WERI-Rb-1 (cell line): Measurements from ENCODE around the gene MAP3K14.

Source experiments
- DNase-seq: peaks from one replicate; pipeline ENCODE4 v3.0.0-alpha.2; 2020
- H3K27ac ChIP-seq: fragments of 250-450 bp; sonication (Bioruptor Pico); 2 replicates; pipeline ENCODE4 v1.5.1; 2020; ENCODE audit warnings: mild to moderate bottlenecking, moderate library complexity
- H3K27me3 ChIP-seq: fragments of 250-450 bp; sonication (Bioruptor Pico); 2 replicates; pipeline ENCODE4 v1.5.1; 2021; ENCODE audit warnings: mild to moderate bottlenecking, low read depth, moderate library complexity; ENCODE audit not compliant: insufficient read depth, severe bottlenecking
- H3K36me3 ChIP-seq: fragments of 250-450 bp; sonication (Bioruptor Pico); 2 replicates; pipeline ENCODE4 v1.5.1; 2020; ENCODE audit warnings: mild to moderate bottlenecking, moderate library complexity
- H3K4me3 ChIP-seq: 2 replicates; pipeline ENCODE4 v1.5.1; 2011; ENCODE audit warnings: low read depth, mild to moderate bottlenecking, control low read depth, low read length
- H3K9me3 ChIP-seq: fragments of 250-450 bp; sonication (Bioruptor Pico); 2 replicates; pipeline ENCODE4 v1.5.1; 2021; ENCODE audit warnings: mild to moderate bottlenecking, moderate library complexity; ENCODE audit not compliant: severe bottlenecking
- TF ChIP-seq, protein P1 (sequence below): IDR thresholded peaks from 2 replicates; pipeline ENCODE4 v1.5.1; 2011; ENCODE audit warnings: low read depth, mild to moderate bottlenecking, control low read depth, inconsistent platforms, low read length

MAP3K14 gene

DNA sequence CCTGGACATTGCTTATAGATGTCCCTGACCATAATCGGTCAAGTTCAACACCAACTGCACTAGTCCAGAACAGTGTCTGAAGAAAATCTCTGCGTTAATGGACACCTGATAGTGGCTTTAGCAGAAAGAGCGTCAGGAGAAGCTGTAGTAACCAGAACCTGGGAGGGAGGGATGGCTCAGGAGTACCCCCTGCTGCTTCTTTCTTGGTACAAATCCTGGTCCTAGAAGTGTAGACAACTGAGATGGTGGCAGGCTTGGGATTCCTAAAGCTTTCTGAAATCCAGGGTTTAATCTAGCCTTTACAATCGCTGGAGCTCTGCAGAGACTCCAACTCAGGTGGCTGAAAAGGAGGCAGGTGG is 5.4 kb downstream of the MAP3K14 start:
- peak; percentile 54 for DNase-seq
- H3K4me3 ChIP-seq, result no peak overlapping the region
- H3K9me3 ChIP-seq, result no peaks in the 10 kb centered on the region
- no peaks in the 10 kb centered on the region for H3K27me3 ChIP-seq
- H3K36me3 ChIP-seq, result peaks cover 21% of the 10 kb centered on the region
- TF ChIP-seq, protein P1, sequence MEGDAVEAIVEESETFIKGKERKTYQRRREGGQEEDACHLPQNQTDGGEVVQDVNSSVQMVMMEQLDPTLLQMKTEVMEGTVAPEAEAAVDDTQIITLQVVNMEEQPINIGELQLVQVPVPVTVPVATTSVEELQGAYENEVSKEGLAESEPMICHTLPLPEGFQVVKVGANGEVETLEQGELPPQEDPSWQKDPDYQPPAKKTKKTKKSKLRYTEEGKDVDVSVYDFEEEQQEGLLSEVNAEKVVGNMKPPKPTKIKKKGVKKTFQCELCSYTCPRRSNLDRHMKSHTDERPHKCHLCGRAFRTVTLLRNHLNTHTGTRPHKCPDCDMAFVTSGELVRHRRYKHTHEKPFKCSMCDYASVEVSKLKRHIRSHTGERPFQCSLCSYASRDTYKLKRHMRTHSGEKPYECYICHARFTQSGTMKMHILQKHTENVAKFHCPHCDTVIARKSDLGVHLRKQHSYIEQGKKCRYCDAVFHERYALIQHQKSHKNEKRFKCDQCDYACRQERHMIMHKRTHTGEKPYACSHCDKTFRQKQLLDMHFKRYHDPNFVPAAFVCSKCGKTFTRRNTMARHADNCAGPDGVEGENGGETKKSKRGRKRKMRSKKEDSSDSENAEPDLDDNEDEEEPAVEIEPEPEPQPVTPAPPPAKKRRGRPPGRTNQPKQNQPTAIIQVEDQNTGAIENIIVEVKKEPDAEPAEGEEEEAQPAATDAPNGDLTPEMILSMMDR, result peak; percentile 59
- no peak overlapping the region for H3K27ac ChIP-seq

DNA sequence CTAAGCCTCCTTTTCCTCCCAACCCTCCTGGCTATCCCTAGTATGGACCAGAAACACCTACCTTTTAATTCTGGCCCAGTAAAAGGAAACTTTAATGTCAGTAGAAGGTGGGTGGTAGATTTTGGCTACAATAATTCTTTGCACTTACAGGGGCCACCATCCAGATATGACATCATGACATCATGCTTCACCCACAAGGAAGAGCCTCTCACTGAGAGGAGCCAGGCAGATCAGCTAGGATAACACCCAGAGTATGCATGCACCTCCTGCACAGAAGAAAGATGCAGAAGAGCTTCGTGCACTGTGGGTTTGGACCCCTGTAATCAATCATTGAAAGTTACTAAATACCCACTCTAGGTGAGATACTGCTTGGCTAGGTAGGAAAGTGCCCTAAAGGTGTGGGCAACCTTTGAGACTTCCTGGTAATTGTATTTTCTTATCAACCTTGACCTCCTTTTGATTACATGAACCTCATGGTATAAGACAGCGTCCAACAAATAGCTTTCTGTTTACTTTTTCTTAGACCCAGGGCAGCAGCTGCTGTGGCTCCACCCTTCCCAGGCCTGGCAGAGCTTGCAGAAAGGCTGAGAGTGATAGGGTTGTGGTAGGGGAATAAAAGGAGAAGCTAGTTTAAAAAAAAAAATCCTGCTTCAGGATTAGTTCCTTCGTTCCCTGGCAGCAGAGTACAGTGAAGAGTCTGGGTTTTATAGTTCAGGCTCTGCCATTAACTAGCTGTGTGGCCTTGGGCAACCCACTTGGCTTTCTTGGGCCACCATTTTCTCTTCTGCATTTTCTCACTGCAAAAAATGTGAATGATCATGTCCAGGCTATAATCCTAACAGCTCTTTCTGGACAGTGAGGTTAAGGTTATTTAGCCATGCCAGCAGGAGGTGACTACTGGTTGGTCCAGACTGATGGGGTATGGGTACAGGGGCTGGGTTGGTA is 6.2 kb downstream of the MAP3K14 start:
- Histone ChIP-seq H3K27me3 (no peaks in the 10 kb centered on the region), H3K4me3 (no peak overlapping the region), H3K9me3 (no peaks in the 10 kb centered on the region), H3K36me3 (peaks cover 23% of the 10 kb centered on the region), H3K27ac (no peak overlapping the region)
- DNase-seq, result no peak
- TF ChIP-seq, protein P1, result no peak

DNA sequence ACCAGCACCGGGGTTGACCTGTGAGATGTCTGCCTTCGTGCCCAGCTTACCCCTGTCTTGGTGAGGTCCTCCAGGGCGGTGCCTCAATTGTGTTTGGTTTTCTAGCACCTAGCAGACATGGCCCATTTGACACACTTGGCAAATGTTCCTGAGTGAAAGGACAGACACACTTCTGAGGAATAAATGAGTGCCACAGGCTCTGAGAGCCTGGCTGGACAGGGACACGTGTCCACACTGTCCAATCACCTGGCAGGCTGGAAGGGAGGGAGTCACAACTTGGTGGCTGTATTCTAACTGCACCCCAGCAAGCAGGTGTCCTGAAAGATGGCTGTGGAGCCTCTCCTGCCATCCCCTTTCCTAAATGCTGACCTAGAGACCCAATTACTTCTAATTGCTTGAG is 7.4 kb downstream of the MAP3K14 start:
- no peak for DNase-seq

DNA sequence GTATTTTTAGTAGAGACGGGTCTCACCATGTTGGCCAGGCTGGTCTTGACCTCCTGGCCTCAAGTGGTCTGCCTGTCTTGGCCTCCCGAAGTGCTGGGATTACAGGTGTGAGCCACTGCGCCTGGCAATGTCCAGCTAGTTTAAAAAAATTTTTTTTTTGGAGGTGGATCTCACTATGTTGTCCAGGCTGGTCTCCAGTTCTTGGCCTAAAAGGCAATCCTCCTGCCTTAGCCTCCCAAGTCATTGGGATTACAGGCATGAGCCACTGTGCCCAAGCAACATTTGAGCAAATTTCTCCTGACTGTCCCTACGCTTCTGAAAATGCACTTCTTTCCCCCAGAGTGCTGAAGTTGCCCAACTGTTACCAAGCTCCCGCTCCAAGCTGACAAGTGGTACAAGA is 8.0 kb downstream of the MAP3K14 start:
- DNase-seq, result no peak
- Histone ChIP-seq H3K36me3 (peaks cover 29% of the 10 kb centered on the region), H3K4me3 (no peak overlapping the region), H3K27ac (no peak overlapping the region), H3K9me3 (no peaks in the 10 kb centered on the region), H3K27me3 (no peaks in the 10 kb centered on the region)
- TF ChIP-seq, protein P1, result no peak

More for the DNA sequence above, 7.4 kb downstream of the MAP3K14 start:
- no peaks in the 10 kb centered on the region for H3K9me3 ChIP-seq
- H3K4me3 ChIP-seq, result no peak overlapping the region
- H3K27ac ChIP-seq, result no peak overlapping the region
- H3K27me3 ChIP-seq, result no peaks in the 10 kb centered on the region
- peaks cover 28% of the 10 kb centered on the region for H3K36me3 ChIP-seq
- TF ChIP-seq, protein P1, result no peak

DNA sequence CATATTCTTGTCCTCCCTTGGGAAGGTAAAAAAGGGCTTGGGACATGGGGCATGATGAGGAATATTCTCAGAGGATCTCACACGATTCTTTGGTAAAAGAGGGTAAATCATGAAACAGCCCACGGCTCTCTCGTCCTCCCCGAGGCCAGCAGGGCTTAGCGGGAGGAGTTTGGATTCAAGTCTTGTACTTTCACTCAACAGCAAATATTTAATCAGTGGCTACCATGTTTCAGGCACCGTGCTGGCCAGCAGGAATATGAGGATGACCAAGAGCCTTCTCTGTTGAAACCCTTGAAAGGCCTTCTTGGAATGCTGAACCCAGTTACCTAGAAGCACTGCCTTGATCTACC is 8.8 kb downstream of the MAP3K14 start:
- TF ChIP-seq, protein P1, result no peak
- H3K27me3 ChIP-seq, result no peaks in the 10 kb centered on the region
- DNase-seq, result no peak
- no peak overlapping the region for H3K4me3 ChIP-seq
- no peaks in the 10 kb centered on the region for H3K9me3 ChIP-seq
- no peak overlapping the region for H3K27ac ChIP-seq
- peaks cover 29% of the 10 kb centered on the region for H3K36me3 ChIP-seq
